ENCODE measurements around the gene KIRREL2. TPM values are rescaled to one million over a fixed set of nuclear protein-coding genes. Genes with fewer than 3 reads are reported as not detected.

Gene KIRREL2
- total and polyA plus RNA-seq, 4 donors, result not detected

- WGBS, result 6% methylated on average over 26 of the region's 26 CpGs
- Histone ChIP-seq H3K27me3 (ENCODE audit: control insufficient read depth in 4 of 4, insufficient read depth in 4 of 4, low read length in 3 of 4) (peaks cover 0 to 11% (median 10%) of the 10 kb centered on the region in 4 donors), H3K9me3 (ENCODE audit: control insufficient read depth in 4 of 4, low read length in 3 of 4) (no peaks in the 10 kb centered on the region), H3K27ac (ENCODE audit: low read depth in 1 of 2, low read length in 2 of 2) (no peak overlapping the region), H3K4me1 (ENCODE audit: control insufficient read depth in 4 of 4, insufficient read depth in 4 of 4, low read length in 3 of 4) (peaks cover 0 to 6% (median 5%) of the 10 kb centered on the region in 4 donors), H3K9ac (ENCODE audit: low read depth in 1 of 2, low read length in 2 of 2) (no peak overlapping the region), H3K4me3 (ENCODE audit: low read depth in 1 of 3, low read length in 3 of 3) (no peak overlapping the region), H3K36me3 (ENCODE audit: control insufficient read depth in 4 of 4, insufficient read depth in 3 of 4, low read depth in 1 of 4, low read length in 3 of 4) (no peaks in the 10 kb centered on the region)
- TF ChIP-seq EGR1 (IDR thresholded peaks at IDR 0.05; ENCODE audit: low read depth in 2 of 2) (no peak), YY1 (IDR thresholded peaks at IDR 0.05) (no peak), FOXA1 (IDR thresholded peaks at IDR 0.05) (no peak), HNF4G (IDR thresholded peaks at IDR 0.05) (no peak), SP1 (IDR thresholded peaks at IDR 0.05) (no peak), JUND (IDR thresholded peaks at IDR 0.05) (no peak), RXRA (IDR thresholded peaks at IDR 0.05) (no peak), ATF3 (IDR thresholded peaks at IDR 0.05) (no peak), RAD21 (IDR thresholded peaks at IDR 0.05) (no peak), REST (IDR thresholded peaks at IDR 0.05) (no peak), CTCF (IDR thresholded peaks at IDR 0.05; ENCODE audit: low read depth, low read length, missing input control) (no peak), HNF4A (conservative IDR thresholded peaks at IDR 0.05) (no peak), NR2F2 (IDR thresholded peaks at IDR 0.05) (no peak), MAX (IDR thresholded peaks at IDR 0.05) (no peak), FOXA2 (IDR thresholded peaks at IDR 0.05) (no peak), TAF1 (conservative IDR thresholded peaks at IDR 0.05) (no peak), ZBTB33 (IDR thresholded peaks at IDR 0.05) (no peak), GABPA (IDR thresholded peaks at IDR 0.05 in 1 of 2, conservative IDR thresholded peaks at IDR 0.05 in 1 of 2) (no peak)
- DNase-seq (ENCODE audit: low spot score), result no peak
These were observed 10.6 kb upstream of the KIRREL2 start for GRCh38 chr19:35846038-35846668.

All from liver (tissue), 9 donors.